HL-60/S4 treated with phorbol 12-myristate 13-acetate at 8.2 ng/mL for 4 days and 3 days (cell line): Measurements from ENCODE around the gene CPT1A.
"Not testable (repeated sequence)": the region's sequence is repeated elsewhere in the genome, so short reads cannot be mapped to it uniquely, and the experiment has no call there.

ENCODE experiments used
- in situ Hi-C: fragments of 300-500 bp; cut with MboI; formaldehyde crosslinking; loops from 2 replicates; pipeline ENCODE4 v1.15.0; 2022; ENCODE audit warnings: low sequenced_read_pairs

The CPT1A gene

DNA sequence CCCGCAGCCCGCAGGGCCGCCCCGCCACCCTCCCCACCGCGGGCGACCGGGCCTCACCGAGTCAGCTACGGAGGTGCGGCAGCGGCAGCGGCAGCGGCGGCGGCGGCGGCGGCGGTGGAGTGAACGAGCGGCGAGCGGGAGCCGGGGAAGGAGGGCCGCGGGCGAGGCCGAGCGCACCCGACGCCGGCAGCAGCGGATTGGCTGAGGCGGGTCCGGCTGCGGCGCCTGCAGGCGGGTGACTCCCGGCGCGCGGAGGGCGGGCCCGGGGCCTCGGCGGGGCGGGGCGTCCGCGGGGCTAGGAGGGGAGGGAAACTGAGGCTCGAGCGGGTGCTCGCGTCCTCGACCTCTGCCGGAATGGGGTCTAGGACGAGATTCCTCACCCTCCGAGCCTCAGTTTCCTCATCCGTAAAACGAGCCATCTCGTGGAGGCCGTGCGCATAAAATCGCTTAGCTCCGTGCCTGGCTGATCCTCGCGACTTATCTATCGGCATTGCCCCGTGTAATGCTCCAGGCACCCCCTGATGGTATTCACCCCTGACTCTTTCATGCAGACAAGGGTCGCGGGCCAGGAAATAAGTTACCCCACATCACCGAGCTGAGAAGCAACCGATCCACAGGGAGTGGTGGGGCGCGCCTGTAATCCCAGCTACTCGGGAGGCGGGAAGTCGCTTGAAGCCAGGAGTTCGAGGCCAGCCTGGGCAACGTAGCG is at the start of gene CPT1A:
Gene CPT1A (minus strand): TSS at position 199 of the 709 bp plus-strand sequence. CDS start 26,442 bp downstream, outside the sequence.
- in situ Hi-C loops = no loop called here

DNA sequence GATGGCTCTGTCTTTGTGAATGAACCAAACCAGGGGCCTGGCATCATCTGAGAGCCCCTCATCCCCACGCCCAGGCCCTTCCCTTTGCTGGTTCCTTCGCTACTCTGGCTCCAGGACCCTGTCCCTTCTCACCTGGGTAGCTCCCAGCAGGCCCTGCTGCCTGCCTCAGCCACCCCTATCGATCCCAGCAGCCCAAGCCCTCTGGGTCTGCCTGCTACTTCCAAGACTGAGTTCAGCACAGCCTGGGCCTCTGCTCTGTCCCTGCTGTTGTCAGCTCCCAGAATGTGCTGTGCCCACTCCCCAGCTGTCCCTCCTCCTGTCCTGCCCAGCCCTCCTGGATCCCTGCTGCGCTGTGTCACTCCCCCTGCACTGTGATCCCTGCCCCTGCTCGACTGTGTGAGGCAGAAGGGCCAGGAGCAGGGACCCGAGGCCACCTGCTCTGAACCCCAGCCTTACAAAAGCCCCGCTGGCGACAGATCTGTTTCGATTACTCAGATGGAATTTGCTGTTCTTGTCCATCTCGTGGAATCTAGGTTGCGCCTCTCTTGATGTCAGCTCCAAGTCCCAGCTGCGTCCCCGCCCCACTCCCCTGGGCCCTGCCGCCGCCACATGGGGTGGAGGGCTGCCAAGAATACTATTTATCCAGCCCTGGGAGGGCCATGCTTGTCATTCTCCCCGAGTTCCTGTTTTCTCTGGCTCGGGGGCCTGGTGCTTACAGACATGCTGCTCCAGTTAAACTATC is 48.9 kb upstream of the CPT1A start:
- in situ Hi-C loops = no loop called here

DNA sequence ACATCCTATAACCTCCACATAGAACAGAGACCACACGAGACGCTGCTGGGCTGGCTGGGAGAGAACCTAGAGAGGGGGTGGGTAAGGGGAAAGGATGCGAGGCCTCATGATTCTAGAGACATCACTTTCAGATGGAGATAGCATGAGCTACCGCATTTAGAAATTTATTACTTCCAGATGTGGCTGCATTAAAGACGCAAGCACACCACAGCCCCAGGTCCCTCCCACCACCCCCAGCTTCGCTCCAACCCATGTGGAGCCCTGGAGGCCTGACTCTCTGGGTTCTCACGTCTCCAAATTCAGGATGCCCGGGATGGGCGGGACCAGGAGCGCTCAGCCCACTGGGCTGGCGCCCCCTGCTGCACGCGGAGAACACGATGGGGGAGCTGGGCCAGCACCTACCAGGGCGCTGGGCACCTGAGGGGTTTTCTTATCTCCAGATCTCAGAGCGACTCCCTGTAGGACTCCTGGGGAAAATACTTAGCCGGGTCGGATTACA is 48.3 kb upstream of the CPT1A start:
- in situ Hi-C loops = no loop called here

DNA sequence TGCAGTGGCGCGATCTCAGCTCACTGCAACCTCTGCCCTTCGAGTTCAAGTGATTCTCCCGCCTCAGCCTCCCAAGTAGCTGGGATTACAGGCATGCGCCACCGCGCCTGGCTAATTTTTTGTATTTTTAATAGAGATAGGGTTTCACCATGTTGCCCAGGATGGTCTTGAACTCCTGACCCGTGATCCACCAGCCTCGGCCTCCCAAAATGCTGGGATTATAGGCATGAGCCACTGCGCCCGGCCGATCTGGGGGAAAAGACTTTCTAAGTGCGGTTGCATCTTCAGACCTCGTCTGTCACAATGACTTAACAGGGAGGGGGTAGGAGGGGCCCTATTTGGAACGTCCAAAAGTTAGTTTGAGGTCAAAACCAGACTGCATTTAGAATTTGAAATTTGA is 43.1 kb upstream of the CPT1A start:
- in situ Hi-C loops = not testable (repeated sequence)

DNA sequence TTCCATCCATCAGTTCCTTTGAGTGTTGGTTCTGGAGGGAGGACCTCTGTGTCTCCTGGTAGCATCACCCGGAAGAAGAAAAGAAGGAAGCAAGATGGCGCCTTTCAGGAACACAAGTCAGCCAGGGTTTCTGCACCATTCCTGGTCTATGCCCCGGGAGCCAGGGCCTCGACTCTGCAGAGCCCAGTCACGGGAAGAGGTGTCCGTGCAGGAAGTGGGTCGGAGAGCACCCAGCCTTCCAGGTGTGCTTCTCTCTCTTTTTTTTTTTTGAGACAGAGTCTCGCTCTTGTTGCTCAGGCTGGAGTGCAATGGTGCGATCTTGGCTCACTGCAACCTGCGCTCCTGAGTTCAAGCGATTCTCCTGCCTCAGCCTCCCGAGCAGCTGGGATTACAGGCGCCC is 40.7 kb upstream of the CPT1A start:
- in situ Hi-C loops = no loop called here

DNA sequence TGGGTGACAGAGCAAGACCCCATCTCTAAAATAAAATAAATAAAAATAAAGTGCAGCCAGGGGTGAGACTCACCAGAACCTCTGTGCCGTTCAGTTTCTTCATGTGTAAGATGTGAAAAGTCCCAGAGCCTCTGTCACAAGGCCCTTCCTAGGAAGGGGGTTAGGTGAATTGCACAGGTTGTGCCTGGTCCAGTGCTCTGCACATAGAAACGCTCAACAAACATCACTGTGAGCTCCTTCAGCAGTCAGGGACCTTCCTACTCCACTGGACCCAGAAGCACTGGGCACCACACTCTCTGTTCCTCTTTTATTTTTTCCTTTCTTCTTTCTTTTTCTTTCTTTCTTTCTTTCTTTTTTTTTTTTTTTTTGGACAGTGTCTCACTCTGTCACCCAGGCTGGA is 39.6 kb upstream of the CPT1A start:
- in situ Hi-C loops = no loop called here

DNA sequence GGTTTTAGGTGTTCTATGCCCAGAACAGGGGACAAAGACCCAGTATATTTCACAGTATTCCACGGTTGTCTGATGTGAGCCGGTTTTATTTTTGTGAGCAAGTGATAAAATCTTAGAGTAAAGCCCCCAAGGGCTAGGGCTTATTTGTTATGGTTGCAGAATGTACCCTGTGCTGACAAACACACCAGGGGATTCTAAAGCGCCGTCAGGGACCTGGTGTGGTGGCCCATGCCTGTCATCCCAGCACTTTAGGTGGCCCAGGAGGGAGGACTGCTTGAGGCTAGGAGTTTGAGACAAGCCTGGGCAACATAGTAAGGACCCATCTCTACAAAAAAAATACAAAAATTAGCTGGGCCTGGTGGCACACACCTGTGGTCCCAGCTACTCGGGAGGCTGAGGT is 39.1 kb upstream of the CPT1A start:
- in situ Hi-C loops = no loop called here

DNA sequence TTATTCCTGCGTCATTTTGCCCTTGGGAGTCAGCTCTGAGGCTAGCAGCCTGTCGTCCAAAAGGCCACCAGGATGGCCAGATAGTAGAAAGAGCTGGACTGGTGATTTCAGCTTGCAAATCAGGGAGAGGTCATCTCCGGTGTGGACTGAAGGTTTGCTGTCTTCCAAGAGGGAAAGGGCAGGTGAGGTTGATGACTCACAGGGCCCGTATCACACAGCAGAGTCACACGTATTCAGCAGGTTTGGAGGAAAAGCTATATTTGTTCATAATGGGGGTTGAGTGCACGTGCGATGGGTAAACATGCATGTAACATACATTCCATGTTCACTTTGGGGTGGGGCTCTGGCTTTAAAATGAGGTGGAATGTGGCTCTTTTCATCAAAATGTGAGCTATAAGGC is 36.3 kb upstream of the CPT1A start:
- in situ Hi-C loops = no loop called here

DNA sequence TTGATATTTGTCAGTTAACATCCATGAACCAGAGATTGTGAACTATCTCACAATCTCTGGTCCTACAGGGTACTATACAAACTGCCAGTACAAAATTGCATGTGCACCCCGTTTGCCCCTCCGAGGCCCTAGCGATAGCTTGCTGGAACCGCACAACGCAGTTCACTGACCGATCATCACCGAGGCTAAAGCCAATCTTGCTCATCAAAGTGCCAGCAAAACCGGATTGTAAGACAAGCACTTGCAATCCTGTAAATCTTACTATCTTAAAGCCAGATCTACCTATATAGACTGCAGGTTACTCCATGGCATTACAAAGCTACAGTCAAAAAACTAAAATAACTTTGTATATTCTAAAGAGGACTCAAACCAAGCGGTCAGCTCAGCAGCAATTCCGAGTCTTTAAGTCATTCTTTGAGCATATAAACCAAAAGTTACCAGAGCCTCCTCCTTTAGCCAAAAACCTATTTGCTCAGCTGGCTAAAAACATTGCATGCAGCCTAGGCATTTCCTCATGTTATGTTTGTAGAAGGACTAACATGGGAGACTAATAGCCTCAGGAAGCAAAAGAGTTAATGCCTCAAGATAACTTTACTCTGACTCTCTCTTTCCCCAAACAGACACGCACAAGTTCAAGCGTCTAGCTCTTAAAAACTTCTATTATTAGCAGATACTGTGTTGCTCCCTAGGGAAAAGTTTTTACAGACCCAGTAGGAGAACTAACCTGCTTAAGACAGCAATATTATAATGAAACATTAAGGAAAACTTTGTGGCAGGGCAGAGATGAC is 30.7 kb upstream of the CPT1A start:
- in situ Hi-C loops = no loop called here

DNA sequence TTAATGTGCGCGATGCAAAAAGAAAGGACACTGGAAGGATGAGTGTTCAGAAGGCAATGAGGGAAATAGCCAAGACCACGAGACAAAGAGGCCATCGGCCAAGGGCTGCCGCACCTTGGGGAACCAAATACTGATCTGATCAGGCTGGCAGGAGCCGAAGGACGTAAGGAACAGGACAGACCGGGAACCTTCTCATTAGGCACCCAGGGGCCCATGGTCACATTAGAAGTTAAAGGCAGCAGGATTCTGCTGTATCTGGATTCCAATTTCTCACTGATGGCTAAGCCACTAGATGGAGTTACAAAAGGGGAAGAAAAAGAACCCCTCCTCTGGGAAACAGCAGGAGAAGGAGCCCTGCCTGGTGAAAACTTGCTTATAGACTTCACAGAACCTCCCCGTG is 28.8 kb upstream of the CPT1A start:
- in situ Hi-C loops = no loop called here

DNA sequence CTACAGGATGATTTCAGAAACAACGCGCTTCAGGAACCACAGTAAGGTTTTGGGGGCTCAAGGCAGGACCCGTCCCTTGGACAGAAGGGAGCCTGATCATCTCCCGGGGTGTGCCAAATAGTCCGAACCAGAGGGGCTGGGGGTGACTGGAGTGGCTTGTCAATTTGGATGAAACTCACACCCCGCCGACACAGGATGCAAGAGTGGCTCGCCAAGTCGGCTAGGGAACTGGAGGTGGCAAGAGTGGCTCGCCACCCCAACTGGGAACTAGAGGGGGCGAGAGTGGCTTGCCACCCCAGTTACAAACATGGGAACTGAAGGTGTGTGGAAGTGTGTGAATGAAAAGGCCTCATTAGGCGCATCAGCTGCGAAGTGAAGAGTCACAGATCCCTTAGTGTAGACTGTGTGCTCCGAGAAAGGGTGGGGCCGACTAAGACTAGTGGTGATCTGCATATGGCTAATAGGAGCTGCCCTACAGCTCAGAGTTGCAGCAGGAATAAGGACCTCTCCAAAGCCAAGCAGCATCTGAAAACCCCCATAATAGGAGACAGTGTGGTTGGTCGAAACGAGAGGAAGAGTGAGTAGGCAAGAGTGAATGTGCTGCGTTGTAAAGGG is 26.6 kb upstream of the CPT1A start:
- in situ Hi-C loops = no loop called here

DNA sequence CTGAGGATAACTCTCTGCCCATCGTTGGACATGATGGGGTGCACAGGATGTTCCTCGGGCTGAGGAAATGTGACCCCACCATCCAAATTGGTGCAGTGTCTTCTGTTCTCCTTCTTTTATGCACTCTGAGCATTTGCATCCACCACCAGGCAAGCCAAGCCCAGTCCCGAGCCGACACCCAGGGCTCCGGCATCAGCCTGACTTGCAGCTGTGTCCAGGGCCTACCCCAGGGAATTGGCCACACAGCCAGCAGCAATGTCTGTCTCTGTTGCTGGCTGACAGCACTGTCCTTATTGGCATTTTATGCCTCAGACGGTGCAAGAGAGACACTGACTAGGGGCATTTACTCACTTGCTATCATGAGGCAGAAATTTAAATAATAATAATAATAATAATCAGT is 25.4 kb upstream of the CPT1A start:
- in situ Hi-C loops = no loop called here

DNA sequence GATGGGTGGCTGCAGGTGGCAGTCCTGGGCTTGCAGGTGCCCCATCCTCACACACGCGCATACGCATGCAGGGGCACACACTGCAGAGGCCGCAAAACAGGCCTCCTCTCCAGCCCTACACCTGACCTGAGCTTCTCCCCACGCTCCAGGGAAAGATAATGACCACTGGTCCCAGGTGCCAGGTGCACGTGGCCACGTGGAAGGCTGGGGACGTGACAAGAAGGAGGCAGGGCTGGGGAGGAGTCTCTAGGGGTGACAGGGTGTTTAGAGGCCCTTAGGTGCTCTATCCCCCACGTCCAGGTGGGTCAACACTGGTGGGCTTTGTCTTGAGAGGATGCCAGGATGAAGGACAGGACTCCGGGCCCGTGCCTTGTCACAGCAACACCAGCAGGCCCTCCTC is 23.5 kb upstream of the CPT1A start:
- in situ Hi-C loops = no loop called here

DNA sequence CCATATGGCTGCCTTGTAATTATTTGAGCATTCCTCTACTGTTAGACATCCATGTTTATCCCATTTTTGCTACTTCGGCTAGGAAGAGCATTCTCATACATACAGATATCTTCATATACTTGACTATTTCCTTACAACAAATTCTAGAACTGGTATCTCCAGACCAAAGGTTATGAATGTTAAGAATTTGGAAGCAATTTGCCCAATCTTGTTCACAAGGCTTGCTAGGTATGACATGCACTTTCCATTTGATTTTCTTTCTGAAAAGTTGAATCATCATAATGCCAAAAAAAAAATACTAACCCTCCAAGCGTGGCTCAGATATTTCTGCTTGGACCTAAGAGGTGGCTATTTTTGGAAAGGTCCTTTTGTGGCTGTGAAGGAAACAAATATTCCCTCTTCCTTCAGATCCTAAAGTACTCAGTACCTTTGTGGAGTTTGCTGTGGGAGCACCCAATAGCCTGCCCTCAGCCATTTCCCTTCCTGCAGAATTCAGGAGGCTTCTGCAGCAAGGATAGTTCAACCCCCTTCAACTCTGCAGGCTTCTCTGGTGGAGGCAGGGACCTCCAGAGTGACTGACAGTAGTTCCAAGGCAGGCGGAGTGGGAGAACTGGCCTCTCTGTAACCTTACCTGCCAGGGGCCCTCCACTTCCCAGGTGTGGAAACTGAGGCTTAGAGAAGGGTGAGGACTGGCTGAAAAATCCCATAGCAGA is 22.0 kb upstream of the CPT1A start:
- in situ Hi-C loops = no loop called here

DNA sequence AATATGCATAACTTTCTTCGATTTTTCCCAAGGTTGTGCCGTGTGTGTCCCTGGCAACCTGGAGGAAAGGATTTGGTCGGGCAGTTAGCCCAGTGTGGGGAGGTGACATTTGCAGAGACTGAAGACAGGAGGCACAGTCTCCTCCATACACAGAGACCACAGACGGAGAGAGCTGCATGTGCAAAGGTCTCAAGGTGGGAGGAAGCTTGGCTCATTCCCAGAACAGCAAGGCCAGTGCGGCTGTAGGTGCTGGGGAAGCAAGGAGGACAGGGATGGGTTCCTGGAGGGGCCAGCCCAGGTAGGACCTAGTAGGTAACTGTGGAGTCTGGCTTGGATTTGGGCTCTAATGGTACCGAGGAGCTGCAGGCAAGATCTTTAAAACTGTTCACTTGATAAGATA is 20.7 kb upstream of the CPT1A start:
- in situ Hi-C loops = no loop called here

DNA sequence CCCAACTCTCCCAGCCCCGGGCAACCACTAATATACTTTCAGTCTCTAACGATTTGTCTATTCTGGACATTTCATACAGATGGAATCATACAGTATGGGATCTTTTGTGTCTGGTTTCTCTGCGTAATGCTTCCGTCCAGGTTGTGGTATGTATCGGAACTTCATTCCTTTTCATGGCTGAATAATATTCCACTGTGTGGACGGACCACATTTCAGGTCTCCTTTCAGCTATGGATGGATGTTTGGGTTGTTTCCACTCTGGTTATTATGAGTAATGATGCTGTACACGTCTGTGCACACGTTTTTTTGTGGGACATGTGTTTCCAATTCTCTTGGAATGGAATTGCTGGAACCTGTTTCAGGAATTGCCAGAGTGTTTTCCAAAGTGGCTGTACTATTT is 17.4 kb upstream of the CPT1A start:
- in situ Hi-C loops = no loop called here

DNA sequence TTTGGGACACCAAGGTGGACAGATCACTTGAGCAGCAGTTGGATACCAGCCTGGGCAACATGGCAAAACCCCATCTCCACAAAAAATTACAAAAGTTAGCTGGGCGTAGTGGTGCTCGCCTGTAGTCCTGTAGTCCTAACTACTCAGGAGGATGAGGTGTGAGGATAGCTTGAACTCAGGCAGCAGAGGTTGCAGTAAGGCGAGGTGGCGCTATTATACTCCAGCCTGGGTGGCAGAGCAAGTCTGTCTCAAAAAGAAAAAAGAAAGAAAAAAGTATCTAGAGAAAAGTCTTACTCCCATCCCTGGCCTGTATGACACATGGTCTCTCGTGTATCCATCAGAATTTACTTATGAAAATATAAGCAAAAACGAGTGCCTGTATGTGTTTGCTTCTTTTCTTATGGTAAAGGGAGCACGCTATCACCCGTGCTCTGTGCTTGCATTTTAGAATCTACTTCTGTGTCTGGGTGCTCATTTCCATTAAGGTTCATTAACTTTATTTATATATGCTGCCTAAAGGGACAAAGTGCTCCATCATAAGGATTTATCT is 15.4 kb upstream of the CPT1A start:
- in situ Hi-C loops = no loop called here

DNA sequence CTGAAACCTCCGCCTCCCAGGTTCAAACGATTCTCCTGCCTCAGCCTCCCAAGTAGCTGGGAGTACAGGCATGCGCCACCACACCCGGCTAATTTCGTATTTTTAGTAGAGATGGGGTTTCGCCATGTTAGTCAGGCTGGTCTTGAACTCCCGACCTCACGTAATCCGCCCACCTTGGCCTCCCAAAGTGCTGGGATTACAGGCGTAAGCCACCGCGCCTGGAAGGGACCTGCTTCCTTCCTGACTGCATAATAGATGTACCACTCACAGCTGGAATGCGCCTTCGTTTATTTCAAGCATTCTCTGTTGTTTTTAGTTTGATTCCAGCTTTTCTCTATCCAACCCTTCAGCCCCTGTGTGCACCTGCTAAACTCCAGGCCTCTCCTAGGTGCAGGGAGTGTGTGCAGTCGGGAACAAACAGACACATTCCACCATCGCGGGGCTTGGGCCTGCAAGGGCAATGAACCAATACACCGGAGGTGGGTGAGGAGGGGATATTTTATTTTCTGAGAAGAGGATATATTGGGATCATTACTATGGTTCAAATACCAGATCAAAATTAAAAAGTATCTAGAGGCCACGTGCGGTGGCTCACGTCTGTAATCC is 14.8 kb upstream of the CPT1A start:
- in situ Hi-C loops = not testable (repeated sequence)

DNA sequence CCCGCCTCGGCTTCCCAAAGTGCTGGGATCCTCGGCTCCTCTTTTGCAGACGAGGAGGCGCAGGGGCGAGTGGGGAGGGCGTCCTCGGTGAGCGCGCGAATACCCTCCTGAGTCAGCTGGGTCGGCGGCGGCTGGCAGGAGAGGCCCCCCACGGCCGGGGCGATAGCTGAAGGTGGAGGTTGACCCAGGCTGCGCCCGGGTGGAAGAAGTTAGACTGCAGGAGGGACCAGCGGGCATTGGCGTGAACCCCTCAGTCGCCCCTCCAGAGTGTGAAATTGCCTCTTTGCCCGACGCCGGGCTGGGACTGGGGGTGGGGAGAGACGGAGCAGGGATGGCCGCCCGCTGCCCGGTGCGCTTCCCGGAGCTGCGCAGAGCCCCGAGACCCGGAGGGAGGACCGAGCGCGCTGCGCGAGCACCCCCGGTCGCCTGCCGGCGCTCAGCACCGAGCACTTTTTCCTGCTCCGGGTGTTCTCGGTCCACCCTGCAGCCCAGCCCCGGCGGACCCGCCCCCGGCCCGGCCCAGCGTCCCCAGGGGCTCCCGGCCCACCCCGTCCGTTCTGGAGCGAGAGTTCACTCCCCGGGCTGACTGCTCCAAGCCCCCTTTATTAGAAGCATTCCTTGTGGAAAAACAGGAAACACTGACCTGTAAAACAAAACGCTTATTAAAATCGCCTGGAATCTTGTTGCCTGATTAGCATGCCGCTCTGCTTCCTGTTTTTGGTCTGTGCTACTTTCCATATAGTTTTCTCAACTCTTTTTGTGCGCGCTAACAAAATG is 13.7 kb upstream of the CPT1A start:
- in situ Hi-C loops = no loop called here
